ENCODE data around the gene RASSF3. TPM values are rescaled to one million over a fixed set of nuclear protein-coding genes. Genes with fewer than 3 reads are reported as not detected.
A peak's percentile ranks its signal among the peaks of the same experiment; 100 is the strongest.

RASSF3 gene
- total RNA-seq, 1 donor from 2014 or later = 14.9 TPM

- peak; percentile 73 for DNase-seq (ENCODE audit: low read depth)
- no peak for TF ChIP-seq CTCF (conservative IDR thresholded peaks at IDR 0.05; ENCODE audit: low read depth, low read length)
- H3K4me3 ChIP-seq (ENCODE audit: low read depth, low read length) = no peak overlapping the region
These were observed 23.6 kb downstream of the RASSF3 start for GRCh38 chr12:64633940-64634337.

- DNase-seq (ENCODE audit: low read depth) = no peak
- no peak for TF ChIP-seq CTCF (conservative IDR thresholded peaks at IDR 0.05; ENCODE audit: low read depth, low read length)
- H3K4me3 ChIP-seq (ENCODE audit: low read depth, low read length) = no peak overlapping the region
These were observed 24.3 kb downstream of the RASSF3 start for GRCh38 chr12:64634508-64635092.

GRCh38 chr12:64635356-64635998, 25.2 kb downstream of the RASSF3 start:
- TF ChIP-seq CTCF (conservative IDR thresholded peaks at IDR 0.05; ENCODE audit: low read depth, low read length) = no peak
- H3K4me3 ChIP-seq (ENCODE audit: low read depth, low read length) = no peak overlapping the region
- no peak for DNase-seq (ENCODE audit: low read depth)

- DNase-seq (ENCODE audit: low read depth) = no peak
- TF ChIP-seq CTCF (conservative IDR thresholded peaks at IDR 0.05; ENCODE audit: low read depth, low read length) = no peak
- no peak overlapping the region for H3K4me3 ChIP-seq (ENCODE audit: low read depth, low read length)
These were observed 26.6 kb downstream of the RASSF3 start for GRCh38 chr12:64636856-64637255.

GRCh38 chr12:64639466-64639865, 29.2 kb downstream of the RASSF3 start:
- DNase-seq (ENCODE audit: low read depth) = no peak
- no peak for TF ChIP-seq CTCF (conservative IDR thresholded peaks at IDR 0.05; ENCODE audit: low read depth, low read length)
- no peak overlapping the region for H3K4me3 ChIP-seq (ENCODE audit: low read depth, low read length)

GRCh38 chr12:64646318-64646717, 36.0 kb downstream of the RASSF3 start:
- no peak for DNase-seq (ENCODE audit: low read depth)
- TF ChIP-seq CTCF (conservative IDR thresholded peaks at IDR 0.05; ENCODE audit: low read depth, low read length) = no peak
- no peak overlapping the region for H3K4me3 ChIP-seq (ENCODE audit: low read depth, low read length)

GRCh38 chr12:64649487-64649886, 39.2 kb downstream of the RASSF3 start:
- DNase-seq (ENCODE audit: low read depth) = no peak
- no peak overlapping the region for H3K4me3 ChIP-seq (ENCODE audit: low read depth, low read length)
- TF ChIP-seq CTCF (conservative IDR thresholded peaks at IDR 0.05; ENCODE audit: low read depth, low read length) = no peak
